PC-3 (cell line): ENCODE data around the gene PANK3. TPM values are rescaled to one million over a fixed set of nuclear protein-coding genes. Genes with fewer than 3 reads are reported as not detected.

Experiments
- ATAC-seq: fragments of 200-7000 bp; cut with Tn5 transposase; 2 replicates; pipeline ENCODE4 v1.9.1; 2020; ENCODE audit warnings: mild to moderate bottlenecking, moderate library complexity
- BruUV-seq: library from RNA; stranded (reverse); fragments of 400-500 nt; replicated peaks from 2 replicates; lab custom pipeline; 2021; lab: Mats Ljungman, UMichigan
- CTCF ChIA-PET: fragments of 300-600 bp; sonication (Branson Sonifier 250); formaldehyde crosslinking; loops from one replicate; lab custom pipeline; 2022; ENCODE audit warnings: antibody characterized with exemption; lab: Charles Lee
- POLR2A ChIA-PET: fragments of 300-600 bp; sonication (Branson Sonifier 250); formaldehyde crosslinking; loops from one replicate; lab custom pipeline; 2022; ENCODE audit warnings: antibody characterized with exemption; ENCODE audit not compliant: unreplicated experiment; lab: Charles Lee
- DNase-seq: peaks from one replicate; pipeline ENCODE4 v3.0.0-alpha.2; 2015
- H2AFZ ChIP-seq: fragments of 300-600 bp; sonication (generic); 2 replicates; pipeline ENCODE4 v1.6.0; 2016; ENCODE audit warnings: antibody characterized with exemption, low read length
- H3F3A ChIP-seq: fragments of 300-600 bp; sonication (generic); one replicate; pipeline ENCODE4 v1.6.0; 2017; ENCODE audit warnings: antibody characterized with exemption, low read length, control low read depth, mild to moderate bottlenecking; ENCODE audit not compliant: unreplicated experiment
- H3K27ac ChIP-seq: fragments of 300-600 bp; sonication (generic); 2 replicates; pipeline ENCODE4 v1.5.1; 2016; ENCODE audit warnings: mild to moderate bottlenecking, low read length
- H3K27me3 ChIP-seq: fragments of 300-600 bp; sonication (generic); 2 replicates; pipeline ENCODE4 v1.6.1; 2016; ENCODE audit warnings: low read length, mixed read lengths
- H3K36me3 ChIP-seq: fragments of 300-600 bp; sonication (generic); 2 replicates; pipeline ENCODE4 v1.6.1; 2016; ENCODE audit warnings: low read depth, mixed run types, low read length, mixed read lengths
- H3K4me1 ChIP-seq: fragments of 300-600 bp; sonication (generic); 2 replicates; pipeline ENCODE4 v1.5.1; 2016; ENCODE audit warnings: low read length; ENCODE audit not compliant: insufficient read depth
- H3K4me2 ChIP-seq: fragments of 300-600 bp; sonication (generic); 2 replicates; pipeline ENCODE4 v1.6.0; 2016; ENCODE audit warnings: low read length
- H3K4me3 ChIP-seq: fragments of 300-600 bp; sonication (generic); 2 replicates; pipeline ENCODE4 v1.5.1; 2016; ENCODE audit warnings: mild to moderate bottlenecking, low read length, mixed read lengths
- H3K79me2 ChIP-seq: fragments of 300-600 bp; sonication (generic); 2 replicates; pipeline ENCODE4 v1.6.1; 2017; ENCODE audit warnings: low read length, mixed read lengths
- H3K9ac ChIP-seq: fragments of 300-600 bp; sonication (generic); 2 replicates; pipeline ENCODE4 v1.6.0; 2016; ENCODE audit warnings: mild to moderate bottlenecking, low read length
- H3K9me2 ChIP-seq: fragments of 300-600 bp; sonication (generic); replicated peaks from 2 replicates; pipeline ENCODE4 v1.6.1; 2016; ENCODE audit warnings: mixed run types, low read length, mixed read lengths
- H3K9me3 ChIP-seq: fragments of 300-600 bp; sonication (generic); 2 replicates; pipeline ENCODE4 v1.6.1; 2016; ENCODE audit warnings: low read length, mixed read lengths
- H4K20me1 ChIP-seq: fragments of 300-600 bp; sonication (generic); 2 replicates; pipeline ENCODE4 v1.6.1; 2016; ENCODE audit warnings: low read length, mixed read lengths
- CTCF ChIP-seq: fragments of 300-600 bp; sonication (generic); conservative IDR thresholded peaks from 2 replicates; pipeline ENCODE4 v1.5.1; 2017; ENCODE audit warnings: antibody characterized with exemption, low read depth, mild to moderate bottlenecking, low read length
- EZH2 ChIP-seq: fragments of 300-600 bp; sonication (generic); IDR thresholded peaks from one replicate; pipeline ENCODE4 v1.6.1; 2017; ENCODE audit warnings: antibody characterized with exemption, mild to moderate bottlenecking, low read length; ENCODE audit not compliant: unreplicated experiment
- EZH2phosphoT487 ChIP-seq: fragments of 300-600 bp; sonication (generic); IDR thresholded peaks from 2 replicates; pipeline ENCODE4 v1.6.1; 2018; ENCODE audit warnings: mild to moderate bottlenecking, antibody characterized with exemption, low read length, borderline replicate concordance
- intact Hi-C: fragments of 100-400 bp; cut with micrococcal nuclease; formaldehyde crosslinking; loops from 2 replicates; pipeline ENCODE4 v1.9.0; 2023
- microRNA-seq: library from miRNA; unstranded; fragments of <30 nt; microRNA quantifications from one replicate; pipeline ENCODE4 v1.1.0, GENCODE V29; 2020; ENCODE audit not compliant: unreplicated experiment
- total RNA-seq: library from RNA; depleted of rRNA; stranded (reverse); fragments of >200 nt; gene quantifications from 2 replicates; pipeline ENCODE4 v1.2.3, GENCODE V29; 2014; rRNA removed

Gene PANK3
- total RNA-seq, 1 experiment from 2014 or later = 22.7 TPM

GRCh38 chr5:168513861-168514428 lies 65.2 kb downstream of the PANK3 start:
- Histone ChIP-seq H3K27me3 (no peaks in the 10 kb centered on the region), H3K9me2 (no peaks in the 10 kb centered on the region), H3K4me3 (no peak overlapping the region), H3K9me3 (no peaks in the 10 kb centered on the region), H3F3A (no peaks in the 10 kb centered on the region), H3K9ac (no peak overlapping the region), H3K36me3 (peaks cover 81% of the 10 kb centered on the region), H2AFZ (no peak overlapping the region), H3K4me1 (no peaks in the 10 kb centered on the region), H3K27ac (no peak overlapping the region), H3K79me2 (no peaks in the 10 kb centered on the region), H4K20me1 (no peaks in the 10 kb centered on the region), H3K4me2 (no peak overlapping the region)
- intact Hi-C loops = no loop called here
- ChIA-PET POLR2A (no interaction called here), CTCF (no interaction called here)
- TF ChIP-seq EZH2 = no peak
- no peak for TF ChIP-seq CTCF
- TF ChIP-seq EZH2phosphoT487 = no peak
- ATAC-seq = no peak
- no TSS peak for BruUV-seq
- DNase-seq = no peak

- POLR2A ChIA-PET = no interaction called here
- H3K36me3 ChIP-seq = peaks cover 31% of the 10 kb centered on the region
These were observed 76.5 kb downstream of the PANK3 start for GRCh38 chr5:168502563-168503237.

More at GRCh38 chr5:168502563-168503237, 76.5 kb downstream of the PANK3 start:
- Histone ChIP-seq H3F3A (no peaks in the 10 kb centered on the region), H2AFZ (no peak overlapping the region), H4K20me1 (no peaks in the 10 kb centered on the region), H3K79me2 (no peaks in the 10 kb centered on the region), H3K9me3 (no peaks in the 10 kb centered on the region), H3K9me2 (no peaks in the 10 kb centered on the region), H3K4me3 (no peak overlapping the region), H3K27ac (no peak overlapping the region), H3K4me2 (no peak overlapping the region), H3K27me3 (no peaks in the 10 kb centered on the region), H3K9ac (no peak overlapping the region), H3K4me1 (no peaks in the 10 kb centered on the region)
- CTCF ChIA-PET = no interaction called here
- intact Hi-C loops = loop anchor here (10.0 kb wide), 1 partner anchor 62 kb away; no protein-coding TSS in a partner anchor
- no peak for DNase-seq
- TF ChIP-seq EZH2 (no peak), CTCF (no peak), EZH2phosphoT487 (no peak)
- no peak for ATAC-seq
- no TSS peak for BruUV-seq

Small RNA genes lying within 50 kb of the gene (microRNA-seq; reads per million reads assigned to microRNA genes)
- not detected for gene MIR103A1
- not detected for gene MIR103B1

Other genes starting within 250 kb of the PANK3 start
- 63.6 and 78.1 TPM in 2 replicates for gene RARS1, start 92.9 kb downstream of the PANK3 start, total RNA-seq
- 0.07 TPM in 1 of 2 replicates, not detected in the other for gene FBLL1, start 50.1 kb downstream of the PANK3 start, total RNA-seq